B cell (primary cell): ENCODE measurements around the gene MAB21L4.

ENCODE experiments used
- EZH2 ChIP-seq: IDR thresholded peaks from 2 replicates; pipeline ENCODE4 v1.6.1; 2012; ENCODE audit warnings: borderline replicate concordance, low read depth, mild to moderate bottlenecking, moderate library complexity, low read length; ENCODE audit not compliant: insufficient read depth, poor library complexity, severe bottlenecking
- TF ChIP-seq, protein P1 (sequence below): fragments of 200-600 bp; IDR thresholded peaks from one replicate; pipeline ENCODE4 v1.8.0; 2022; ENCODE audit warnings: antibody characterized with exemption, mild to moderate bottlenecking

DNA sequence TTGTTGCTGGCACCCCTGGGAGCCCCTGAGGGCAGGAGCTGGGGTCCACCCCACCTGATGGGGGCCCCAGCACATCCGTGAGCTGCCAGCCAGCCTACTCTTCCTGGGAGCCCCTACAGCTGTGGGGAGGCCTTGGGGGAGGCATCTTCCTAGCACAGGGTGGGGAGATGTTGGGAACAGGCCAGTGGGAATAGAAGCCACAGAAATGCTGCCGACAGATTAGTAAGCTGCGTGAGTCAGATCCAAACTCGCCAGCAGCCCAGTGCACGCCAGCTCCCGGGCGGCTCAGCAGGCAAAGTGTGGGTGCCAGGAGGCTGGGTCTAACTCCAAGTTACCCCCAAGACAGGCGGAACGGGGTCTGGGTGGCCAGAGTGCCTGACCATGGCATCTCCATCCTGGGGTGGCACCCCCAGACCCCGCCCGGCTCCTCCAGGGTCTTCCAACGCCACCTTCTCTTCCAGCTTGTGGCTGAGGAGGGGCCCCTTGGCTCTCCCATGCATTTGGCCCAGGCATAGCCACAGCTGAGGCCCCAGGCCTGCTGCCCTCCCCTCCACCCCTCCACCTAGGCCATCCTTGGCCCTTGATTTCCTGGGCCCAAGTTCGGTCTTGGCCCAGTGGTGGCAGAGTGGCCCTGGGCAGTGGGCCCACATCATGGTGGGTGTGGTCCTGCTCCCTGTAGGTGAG lies 25.5 kb upstream of the MAB21L4 start:
- TF ChIP-seq, protein P1, sequence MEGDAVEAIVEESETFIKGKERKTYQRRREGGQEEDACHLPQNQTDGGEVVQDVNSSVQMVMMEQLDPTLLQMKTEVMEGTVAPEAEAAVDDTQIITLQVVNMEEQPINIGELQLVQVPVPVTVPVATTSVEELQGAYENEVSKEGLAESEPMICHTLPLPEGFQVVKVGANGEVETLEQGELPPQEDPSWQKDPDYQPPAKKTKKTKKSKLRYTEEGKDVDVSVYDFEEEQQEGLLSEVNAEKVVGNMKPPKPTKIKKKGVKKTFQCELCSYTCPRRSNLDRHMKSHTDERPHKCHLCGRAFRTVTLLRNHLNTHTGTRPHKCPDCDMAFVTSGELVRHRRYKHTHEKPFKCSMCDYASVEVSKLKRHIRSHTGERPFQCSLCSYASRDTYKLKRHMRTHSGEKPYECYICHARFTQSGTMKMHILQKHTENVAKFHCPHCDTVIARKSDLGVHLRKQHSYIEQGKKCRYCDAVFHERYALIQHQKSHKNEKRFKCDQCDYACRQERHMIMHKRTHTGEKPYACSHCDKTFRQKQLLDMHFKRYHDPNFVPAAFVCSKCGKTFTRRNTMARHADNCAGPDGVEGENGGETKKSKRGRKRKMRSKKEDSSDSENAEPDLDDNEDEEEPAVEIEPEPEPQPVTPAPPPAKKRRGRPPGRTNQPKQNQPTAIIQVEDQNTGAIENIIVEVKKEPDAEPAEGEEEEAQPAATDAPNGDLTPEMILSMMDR = no peak
- no peak for TF ChIP-seq EZH2
